HG03565 (cell line): ENCODE data around the gene CARS1.

Experiments used
- ATAC-seq: cut with Tn5 transposase; IDR thresholded peaks from one replicate; pipeline ENCODE4 v1.9.1; 2021; ENCODE audit warnings: mild to moderate bottlenecking, moderate library complexity; ENCODE audit not compliant: unreplicated experiment

Gene CARS1

GRCh38 chr11:3041699-3042441 is 15.4 kb downstream of the CARS1 start:
- ATAC-seq: no peak

- no peak for ATAC-seq
These were observed 16.3 kb downstream of the CARS1 start for GRCh38 chr11:3040881-3041280.

- ATAC-seq: no peak
These were observed 19.3 kb downstream of the CARS1 start for GRCh38 chr11:3037945-3038271.

- no peak for ATAC-seq
These were observed 19.9 kb downstream of the CARS1 start for GRCh38 chr11:3037040-3037944.

- ATAC-seq: no peak
These were observed 20.8 kb downstream of the CARS1 start for GRCh38 chr11:3036419-3036818.

- no peak for ATAC-seq
These were observed 21.9 kb downstream of the CARS1 start for GRCh38 chr11:3035333-3035732.

GRCh38 chr11:3030289-3031070 is 26.7 kb downstream of the CARS1 start:
- no peak for ATAC-seq

- no peak for ATAC-seq
These were observed 28.4 kb downstream of the CARS1 start for GRCh38 chr11:3028813-3029212.

GRCh38 chr11:3026803-3027202 is 30.4 kb downstream of the CARS1 start:
- ATAC-seq: no peak

- no peak for ATAC-seq
These were observed 34.2 kb downstream of the CARS1 start for GRCh38 chr11:3022982-3023381.

- no peak for ATAC-seq
These were observed 34.8 kb downstream of the CARS1 start for GRCh38 chr11:3022300-3022967.

GRCh38 chr11:3021125-3021524 is 36.1 kb downstream of the CARS1 start:
- no peak for ATAC-seq

GRCh38 chr11:3020011-3020410 is 37.2 kb downstream of the CARS1 start:
- no peak for ATAC-seq

GRCh38 chr11:3018596-3018995 is 38.6 kb downstream of the CARS1 start:
- ATAC-seq: no peak

GRCh38 chr11:3016861-3017260 is 40.4 kb downstream of the CARS1 start:
- ATAC-seq: no peak

- ATAC-seq: no peak
These were observed 41.4 kb downstream of the CARS1 start for GRCh38 chr11:3015796-3016195.

- no peak for ATAC-seq
These were observed 42.3 kb downstream of the CARS1 start for GRCh38 chr11:3014943-3015342.

- no peak for ATAC-seq
These were observed 42.9 kb downstream of the CARS1 start for GRCh38 chr11:3014057-3014938.

GRCh38 chr11:3011891-3012885 is 45.0 kb downstream of the CARS1 start:
- ATAC-seq: no peak
